ENCODE results near the gene TMUB2.

The TMUB2 gene

GRCh38 chr17:44190481-44190880, 3.7 kb downstream of the TMUB2 start:
- H3K36me3 Mint-ChIP-seq (ENCODE audit: low read depth), result peaks cover 16% of the 10 kb centered on the region
- peaks cover 23% of the 10 kb centered on the region for H3K4me1 Mint-ChIP-seq
- DNase-seq (no peak), ATAC-seq (no peak)
- H3K27me3 Mint-ChIP-seq, result no peaks in the 10 kb centered on the region
- H3K27ac Mint-ChIP-seq, result peak overlapping the region; percentile 15
- no peaks in the 10 kb centered on the region for H3K9me3 Mint-ChIP-seq
- H3K4me3 Mint-ChIP-seq, result no peak overlapping the region

GRCh38 chr17:44191369-44191768, 4.6 kb downstream of the TMUB2 start:
- peaks cover 17% of the 10 kb centered on the region for H3K36me3 Mint-ChIP-seq (ENCODE audit: low read depth)
- ATAC-seq (no peak), DNase-seq (no peak)
- H3K9me3 Mint-ChIP-seq, result no peaks in the 10 kb centered on the region
- H3K4me1 Mint-ChIP-seq, result peaks cover 18% of the 10 kb centered on the region
- H3K27me3 Mint-ChIP-seq, result no peaks in the 10 kb centered on the region
- H3K4me3 Mint-ChIP-seq, result no peak overlapping the region
- no peak overlapping the region for H3K27ac Mint-ChIP-seq

GRCh38 chr17:44191941-44192496, 5.2 kb downstream of the TMUB2 start:
- DNase-seq (no peak), ATAC-seq (no peak)
- Mint-ChIP-seq H3K4me3 (no peak overlapping the region), H3K36me3 (ENCODE audit: low read depth) (peaks cover 21% of the 10 kb centered on the region), H3K9me3 (no peaks in the 10 kb centered on the region), H3K4me1 (peaks cover 16% of the 10 kb centered on the region), H3K27ac (no peak overlapping the region), H3K27me3 (no peaks in the 10 kb centered on the region)

- DNase-seq (no peak), ATAC-seq (no peak)
- Mint-ChIP-seq H3K4me1 (peaks cover 16% of the 10 kb centered on the region), H3K36me3 (ENCODE audit: low read depth) (peaks cover 24% of the 10 kb centered on the region), H3K27me3 (no peaks in the 10 kb centered on the region), H3K9me3 (no peaks in the 10 kb centered on the region), H3K4me3 (no peak overlapping the region), H3K27ac (no peak overlapping the region)
Observed at GRCh38 chr17:44192750-44193149, 6.0 kb downstream of the TMUB2 start.

GRCh38 chr17:44193326-44194084, 6.7 kb downstream of the TMUB2 start:
- no peak overlapping the region for H3K27ac Mint-ChIP-seq

GRCh38 chr17:44197107-44197506, 10.3 kb downstream of the TMUB2 start:
- Mint-ChIP-seq H3K9me3 (no peaks in the 10 kb centered on the region), H3K4me3 (peak overlapping the region; percentile 85)
- no peak for ATAC-seq

More at GRCh38 chr17:44193326-44194084, 6.7 kb downstream of the TMUB2 start:
- H3K4me3 Mint-ChIP-seq, result no peak overlapping the region
- no peaks in the 10 kb centered on the region for H3K27me3 Mint-ChIP-seq
- ATAC-seq (no peak), DNase-seq (no peak)
- peaks cover 16% of the 10 kb centered on the region for H3K4me1 Mint-ChIP-seq
- peaks cover 32% of the 10 kb centered on the region for H3K36me3 Mint-ChIP-seq (ENCODE audit: low read depth)
- no peaks in the 10 kb centered on the region for H3K9me3 Mint-ChIP-seq

GRCh38 chr17:44197980-44198720, 11.4 kb downstream of the TMUB2 start:
- H3K4me1 Mint-ChIP-seq, result peaks cover 23% of the 10 kb centered on the region
- H3K4me3 Mint-ChIP-seq, result peak overlapping the region; percentile 85
- ATAC-seq, result peak; percentile 13

More at GRCh38 chr17:44197107-44197506, 10.3 kb downstream of the TMUB2 start:
- peak overlapping the region; percentile 86 for H3K27ac Mint-ChIP-seq
- no peaks in the 10 kb centered on the region for H3K27me3 Mint-ChIP-seq
- H3K36me3 Mint-ChIP-seq (ENCODE audit: low read depth), result peaks cover 28% of the 10 kb centered on the region
- DNase-seq, result no peak
- H3K4me1 Mint-ChIP-seq, result peaks cover 19% of the 10 kb centered on the region

GRCh38 chr17:44198721-44199552, 12.2 kb downstream of the TMUB2 start:
- ATAC-seq (peak; percentile 6), DNase-seq (peak; percentile 61)
- peak overlapping the region; percentile 86 for H3K27ac Mint-ChIP-seq
- peaks cover 31% of the 10 kb centered on the region for H3K4me1 Mint-ChIP-seq
- peaks cover 28% of the 10 kb centered on the region for H3K36me3 Mint-ChIP-seq (ENCODE audit: low read depth)
- H3K4me3 Mint-ChIP-seq, result peak overlapping the region; percentile 85
- H3K9me3 Mint-ChIP-seq, result no peaks in the 10 kb centered on the region
- no peaks in the 10 kb centered on the region for H3K27me3 Mint-ChIP-seq

More at GRCh38 chr17:44197980-44198720, 11.4 kb downstream of the TMUB2 start:
- DNase-seq, result peak; percentile 39
- no peaks in the 10 kb centered on the region for H3K27me3 Mint-ChIP-seq
- peaks cover 28% of the 10 kb centered on the region for H3K36me3 Mint-ChIP-seq (ENCODE audit: low read depth)
- H3K27ac Mint-ChIP-seq, result peak overlapping the region; percentile 86
- H3K9me3 Mint-ChIP-seq, result no peaks in the 10 kb centered on the region

GRCh38 chr17:44199553-44200477, 13.0 kb downstream of the TMUB2 start, which contains the start of gene ATXN7L3:
Gene ATXN7L3 (minus strand): TSS chr17:44199884. CDS start chr17:44198070, 1,814 bp downstream.
- Mint-ChIP-seq H3K27me3 (no peaks in the 10 kb centered on the region), H3K36me3 (ENCODE audit: low read depth) (peaks cover 26% of the 10 kb centered on the region), H3K27ac (peak within 1 kb of the TSS; percentile 86), H3K4me3 (peak within 1 kb of the TSS; percentile 85), H3K4me1 (peaks cover 36% of the 10 kb centered on the region), H3K9me3 (no peaks in the 10 kb centered on the region)
- DNase-seq (peak; percentile 100), ATAC-seq (peak; percentile 77)

GRCh38 chr17:44200478-44201155, 13.8 kb downstream of the TMUB2 start:
- ATAC-seq, result no peak
- Mint-ChIP-seq H3K27ac (peak overlapping the region; percentile 85), H3K27me3 (no peaks in the 10 kb centered on the region), H3K4me1 (peaks cover 37% of the 10 kb centered on the region), H3K4me3 (peak overlapping the region; percentile 85), H3K9me3 (no peaks in the 10 kb centered on the region), H3K36me3 (ENCODE audit: low read depth) (peaks cover 19% of the 10 kb centered on the region)
- DNase-seq, result no peak

GRCh38 chr17:44202756-44203155, 16.0 kb downstream of the TMUB2 start:
- Mint-ChIP-seq H3K9me3 (no peaks in the 10 kb centered on the region), H3K4me1 (peaks cover 33% of the 10 kb centered on the region), H3K27me3 (no peaks in the 10 kb centered on the region), H3K36me3 (ENCODE audit: low read depth) (peaks cover 18% of the 10 kb centered on the region), H3K4me3 (no peak overlapping the region), H3K27ac (no peak overlapping the region)
- DNase-seq, result no peak
- ATAC-seq, result no peak

GRCh38 chr17:44203731-44204440, 17.1 kb downstream of the TMUB2 start:
- Mint-ChIP-seq H3K9me3 (no peaks in the 10 kb centered on the region), H3K27ac (peak overlapping the region; percentile 20), H3K4me1 (peaks cover 36% of the 10 kb centered on the region), H3K36me3 (ENCODE audit: low read depth) (peaks cover 21% of the 10 kb centered on the region), H3K27me3 (no peaks in the 10 kb centered on the region), H3K4me3 (no peak overlapping the region)
- ATAC-seq (no peak), DNase-seq (peak; percentile 69)

All from activated naive CD8-positive, alpha-beta T cell treated with anti-CD3 and anti-CD28 coated beads, Interleukin-2, amount 50 U/mL, for 24 hours (primary cell).